GM12874 (cell line): ENCODE results near the gene PLD5.

Source experiments
- CTCF ChIP-seq: IDR thresholded peaks from 2 replicates; pipeline ENCODE4 v1.5.1; 2011; ENCODE audit warnings: low read depth, mild to moderate bottlenecking, control low read depth, low read length, moderate library complexity; ENCODE audit not compliant: insufficient read depth

Gene PLD5

DNA sequence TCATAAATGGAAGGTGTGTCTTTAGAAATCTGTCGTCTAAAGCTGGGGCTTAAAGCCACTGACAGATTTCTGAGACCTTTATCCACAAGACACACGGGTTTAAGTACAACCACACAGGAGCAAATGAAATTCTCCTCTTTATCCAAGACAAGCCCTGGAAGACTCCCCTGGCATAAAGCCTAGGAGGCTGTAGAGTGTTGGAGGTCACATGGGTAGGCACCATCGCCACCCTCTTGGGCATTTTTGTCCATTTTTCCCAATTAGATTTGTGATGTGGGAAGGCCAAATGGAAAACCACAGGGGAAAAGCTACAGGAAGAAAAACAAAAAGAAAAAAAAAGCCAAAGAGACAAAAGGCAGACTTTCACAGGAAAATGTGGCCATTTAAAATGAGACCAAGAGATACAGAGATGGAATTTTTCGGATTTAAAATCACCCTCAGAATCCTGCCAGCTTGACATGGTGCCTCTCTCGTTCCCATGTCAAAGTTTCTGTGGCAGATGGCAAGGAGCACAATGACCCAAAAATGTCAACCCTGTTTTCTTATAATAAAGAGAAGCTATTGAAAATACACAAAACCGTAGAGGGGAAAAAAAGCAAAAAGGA is 91.9 kb downstream of the PLD5 start:
- no peak for TF ChIP-seq CTCF

DNA sequence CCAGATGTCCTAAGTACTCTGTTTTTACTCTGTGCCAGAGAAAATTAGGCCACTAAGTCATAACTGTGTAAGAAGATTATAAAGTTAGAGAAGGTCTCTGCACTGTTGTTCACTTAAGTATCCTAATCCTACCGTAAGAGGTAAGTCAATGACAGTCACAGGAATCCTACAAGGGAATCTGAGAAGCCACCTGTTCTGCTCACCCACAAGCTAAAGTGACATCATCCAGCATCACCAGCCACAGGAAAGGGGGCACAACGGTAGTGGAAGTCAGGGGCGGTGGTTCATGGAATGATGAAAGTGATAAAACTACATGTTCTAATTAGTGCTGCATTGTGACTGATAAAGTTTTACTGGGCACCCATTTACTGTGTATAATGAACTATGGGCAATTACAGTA is 92.7 kb downstream of the PLD5 start:
- no peak for TF ChIP-seq CTCF

- TF ChIP-seq CTCF, result no peak
Observed at GRCh38 chr1:242430956-242431355, 93.5 kb downstream of the PLD5 start.

DNA sequence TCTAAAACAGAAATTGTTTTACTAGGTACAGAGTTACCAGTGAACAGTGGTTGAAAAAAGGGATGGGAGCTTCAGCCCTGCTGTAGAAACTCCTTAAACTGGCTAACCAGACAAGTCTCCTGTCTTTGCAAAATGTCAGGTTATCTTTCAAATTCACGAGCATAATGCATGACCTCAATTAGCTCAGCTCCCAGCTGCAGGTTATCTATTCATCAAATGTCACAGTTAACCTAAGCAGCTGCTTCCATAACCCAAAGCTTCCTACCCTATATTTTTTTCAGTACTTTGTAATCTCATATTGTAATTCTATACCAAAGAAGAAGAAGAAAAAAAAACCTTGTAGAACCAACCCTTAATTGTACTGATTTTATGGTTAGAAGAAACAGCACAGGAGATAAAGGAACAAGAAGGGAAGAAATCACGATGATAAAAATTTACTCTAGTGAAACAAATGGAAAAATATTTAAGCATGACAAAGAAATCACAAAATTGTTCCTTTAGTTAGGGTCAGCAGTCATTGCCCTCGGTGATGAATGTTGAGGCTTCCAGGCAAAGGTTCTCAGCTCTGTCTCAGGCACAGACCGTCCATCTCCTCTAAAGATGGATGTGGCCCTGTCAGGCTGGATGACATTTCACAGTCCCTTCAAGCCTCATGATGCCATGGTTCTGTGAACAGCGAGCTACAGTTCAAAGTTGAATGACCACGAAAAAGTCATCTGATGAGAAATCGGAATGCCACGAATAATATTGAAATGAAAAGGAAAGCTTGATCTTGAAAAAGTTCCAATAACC is 95.9 kb downstream of the PLD5 start:
- TF ChIP-seq CTCF, result no peak

- TF ChIP-seq CTCF, result no peak
Observed at GRCh38 chr1:242427519-242427918, 97.0 kb downstream of the PLD5 start.

DNA sequence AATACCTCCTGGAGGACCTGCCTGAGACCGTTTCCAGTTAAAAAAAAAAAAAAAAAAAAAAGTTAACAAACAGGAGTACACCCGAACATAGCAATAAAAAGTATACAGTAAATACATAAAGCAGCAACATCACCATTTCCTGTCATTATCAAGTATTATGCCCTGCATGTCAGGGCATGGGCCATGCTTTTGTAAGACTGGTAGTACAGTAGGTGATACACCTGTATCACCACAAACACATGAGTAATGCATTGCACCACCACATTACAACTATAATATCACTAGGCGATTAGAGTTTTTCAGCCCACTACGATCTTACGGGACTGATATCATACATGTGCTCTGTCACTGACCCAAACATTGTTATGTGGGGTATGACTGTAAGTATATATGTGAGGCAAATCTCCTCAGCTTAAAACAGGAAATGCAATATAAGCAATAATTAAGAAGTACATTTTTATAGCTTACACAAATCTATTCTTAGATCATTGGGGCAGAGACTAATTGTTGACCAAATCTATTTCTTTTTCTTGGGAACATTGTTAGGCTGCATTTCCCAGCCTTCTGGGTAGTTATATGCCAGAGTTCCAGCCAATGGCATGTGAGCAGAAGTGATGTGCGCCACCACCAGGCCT is 98.1 kb downstream of the PLD5 start:
- TF ChIP-seq CTCF, result no peak

- no peak for TF ChIP-seq CTCF
Observed at GRCh38 chr1:242425232-242425631, 99.3 kb downstream of the PLD5 start.
